ENCODE measurements around the gene ASIC5. TPM values are rescaled to one million over a fixed set of nuclear protein-coding genes. Genes with fewer than 3 reads are reported as not detected.
A peak's percentile ranks its signal among the peaks of the same experiment; 100 is the strongest.

Gene ASIC5
- total RNA-seq, 4 donors from 2014 or later, result not detected

GRCh38 chr4:155807021-155807420, 59.1 kb downstream of the ASIC5 start:
- no peak for DNase-seq
- Histone ChIP-seq H3K27me3 (no peaks in the 10 kb centered on the region), H3K36me3 (no peaks in the 10 kb centered on the region), H3K4me3 (no peak overlapping the region), H3K9me3 (no peaks in the 10 kb centered on the region), H3K4me1 (no peaks in the 10 kb centered on the region), H3K27ac (no peak overlapping the region)
- TF ChIP-seq, protein P1, sequence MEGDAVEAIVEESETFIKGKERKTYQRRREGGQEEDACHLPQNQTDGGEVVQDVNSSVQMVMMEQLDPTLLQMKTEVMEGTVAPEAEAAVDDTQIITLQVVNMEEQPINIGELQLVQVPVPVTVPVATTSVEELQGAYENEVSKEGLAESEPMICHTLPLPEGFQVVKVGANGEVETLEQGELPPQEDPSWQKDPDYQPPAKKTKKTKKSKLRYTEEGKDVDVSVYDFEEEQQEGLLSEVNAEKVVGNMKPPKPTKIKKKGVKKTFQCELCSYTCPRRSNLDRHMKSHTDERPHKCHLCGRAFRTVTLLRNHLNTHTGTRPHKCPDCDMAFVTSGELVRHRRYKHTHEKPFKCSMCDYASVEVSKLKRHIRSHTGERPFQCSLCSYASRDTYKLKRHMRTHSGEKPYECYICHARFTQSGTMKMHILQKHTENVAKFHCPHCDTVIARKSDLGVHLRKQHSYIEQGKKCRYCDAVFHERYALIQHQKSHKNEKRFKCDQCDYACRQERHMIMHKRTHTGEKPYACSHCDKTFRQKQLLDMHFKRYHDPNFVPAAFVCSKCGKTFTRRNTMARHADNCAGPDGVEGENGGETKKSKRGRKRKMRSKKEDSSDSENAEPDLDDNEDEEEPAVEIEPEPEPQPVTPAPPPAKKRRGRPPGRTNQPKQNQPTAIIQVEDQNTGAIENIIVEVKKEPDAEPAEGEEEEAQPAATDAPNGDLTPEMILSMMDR (IDR thresholded peaks at IDR 0.05), result no peak
- no peak for TF ChIP-seq POLR2A (IDR thresholded peaks at IDR 0.05)
- intact Hi-C loops (cut with DNase I; ENCODE audit: low total_unique reads), result no loop called here

DNA sequence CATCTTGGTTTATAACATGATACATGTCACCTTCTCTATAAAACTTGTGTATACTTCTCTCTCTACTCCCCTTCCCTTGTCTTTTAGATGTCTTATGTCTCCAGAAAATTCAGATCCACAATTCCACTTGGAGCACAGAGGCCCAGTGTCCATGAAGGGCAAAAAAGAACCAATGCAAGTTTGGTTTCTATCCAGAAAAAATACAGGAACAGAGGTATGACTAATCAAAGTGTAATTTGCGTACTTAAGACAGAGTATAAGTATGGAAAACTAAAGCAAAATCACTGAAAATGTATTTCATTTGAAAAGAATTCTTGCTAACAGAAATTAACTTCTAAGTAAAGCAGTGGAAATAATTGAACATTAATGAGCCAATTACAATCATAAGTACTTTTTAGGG, 61.1 kb downstream of the ASIC5 start:
- intact Hi-C loops (cut with DNase I; ENCODE audit: low total_unique reads), result no loop called here
- no peak overlapping the region for H3K27ac ChIP-seq
- no peak for DNase-seq
- TF ChIP-seq, protein P1 (IDR thresholded peaks at IDR 0.05), result no peak
- TF ChIP-seq POLR2A (IDR thresholded peaks at IDR 0.05), result no peak
- no peak overlapping the region for H3K4me3 ChIP-seq
- H3K27me3 ChIP-seq, result no peaks in the 10 kb centered on the region
- no peaks in the 10 kb centered on the region for H3K36me3 ChIP-seq
- no peaks in the 10 kb centered on the region for H3K4me1 ChIP-seq
- no peaks in the 10 kb centered on the region for H3K9me3 ChIP-seq

DNA sequence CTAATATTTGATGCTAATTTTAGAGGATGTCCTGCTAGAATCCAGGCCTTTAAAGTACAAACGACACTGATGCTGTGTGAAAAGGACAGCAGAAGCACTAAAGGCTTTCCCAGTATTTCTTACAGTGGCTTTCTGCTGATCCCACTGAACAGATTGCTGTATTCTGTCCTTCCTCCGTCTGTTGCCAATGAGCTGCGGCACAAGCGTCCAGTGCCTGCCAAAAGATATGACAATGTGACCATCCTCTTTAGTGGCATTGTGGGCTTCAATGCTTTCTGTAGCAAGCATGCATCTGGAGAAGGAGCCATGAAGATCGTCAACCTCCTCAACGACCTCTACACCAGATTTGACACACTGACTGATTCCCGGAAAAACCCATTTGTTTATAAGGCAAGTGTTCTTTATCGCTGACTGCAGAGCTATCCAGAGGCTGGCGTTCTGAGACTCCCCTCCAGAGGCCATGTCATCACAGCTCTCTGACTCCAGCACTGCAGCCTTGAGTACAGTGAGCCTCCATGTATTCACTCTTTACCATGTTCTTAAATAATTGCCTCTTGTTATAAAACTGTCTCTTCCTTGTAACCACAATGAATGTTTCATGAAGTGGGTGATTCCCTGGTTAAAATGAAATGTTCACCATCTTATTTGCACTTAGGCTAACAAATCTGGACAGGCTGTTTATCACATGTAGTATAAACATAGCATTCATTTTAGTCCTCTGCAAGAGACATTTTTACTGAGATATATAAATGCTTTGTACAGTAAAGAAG, 63.7 kb downstream of the ASIC5 start:
- Histone ChIP-seq H3K4me3 (no peak overlapping the region), H3K36me3 (no peaks in the 10 kb centered on the region), H3K9me3 (no peaks in the 10 kb centered on the region), H3K4me1 (no peaks in the 10 kb centered on the region), H3K27me3 (no peaks in the 10 kb centered on the region), H3K27ac (no peak overlapping the region)
- intact Hi-C loops (cut with DNase I; ENCODE audit: low total_unique reads), result no loop called here
- TF ChIP-seq, protein P1 (IDR thresholded peaks at IDR 0.05), result no peak
- no peak for TF ChIP-seq POLR2A (IDR thresholded peaks at IDR 0.05)
- DNase-seq, result no peak

- Histone ChIP-seq H3K36me3 (no peaks in the 10 kb centered on the region), H3K27ac (peak overlapping the region in 1 of 2 donors; percentile 54), H3K4me3 (no peak overlapping the region), H3K9me3 (no peaks in the 10 kb centered on the region), H3K27me3 (no peaks in the 10 kb centered on the region), H3K4me1 (no peaks in the 10 kb centered on the region)
- intact Hi-C loops (cut with DNase I; ENCODE audit: low total_unique reads), result no loop called here
- no peak for DNase-seq
- TF ChIP-seq, protein P1 (IDR thresholded peaks at IDR 0.05), result no peak
- no peak for TF ChIP-seq POLR2A (IDR thresholded peaks at IDR 0.05)
Observed at GRCh38 chr4:155800685-155801343, 65.3 kb downstream of the ASIC5 start.

DNA sequence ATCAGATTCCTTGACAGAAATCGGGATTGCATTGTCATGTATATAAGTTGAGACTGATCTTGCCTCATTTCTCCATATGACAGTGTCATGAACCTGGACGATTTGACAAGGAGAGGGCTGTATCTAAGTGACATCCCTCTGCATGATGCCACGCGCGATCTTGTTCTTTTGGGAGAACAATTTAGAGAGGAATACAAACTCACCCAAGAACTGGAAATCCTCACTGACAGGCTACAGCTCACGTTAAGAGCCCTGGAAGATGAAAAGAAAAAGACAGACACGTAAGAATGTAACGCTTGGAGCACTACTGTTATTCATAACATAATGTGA, 66.3 kb downstream of the ASIC5 start:
- no peak overlapping the region for H3K4me3 ChIP-seq
- no peaks in the 10 kb centered on the region for H3K36me3 ChIP-seq
- DNase-seq, result no peak
- H3K4me1 ChIP-seq, result no peaks in the 10 kb centered on the region
- no peaks in the 10 kb centered on the region for H3K9me3 ChIP-seq
- intact Hi-C loops (cut with DNase I; ENCODE audit: low total_unique reads), result no loop called here
- no peaks in the 10 kb centered on the region for H3K27me3 ChIP-seq
- TF ChIP-seq POLR2A (IDR thresholded peaks at IDR 0.05), result no peak
- TF ChIP-seq, protein P1 (IDR thresholded peaks at IDR 0.05), result no peak
- peak overlapping the region in 1 of 2 donors; percentile 54 for H3K27ac ChIP-seq
